ENCODE measurements around the gene DOCK2. TPM values are rescaled to one million over a fixed set of nuclear protein-coding genes. Genes with fewer than 3 reads are reported as not detected.

The DOCK2 gene
- polyA plus RNA-seq, 3 donors, result 57.5 to 178 (median 115) TPM

GRCh38 chr5:169756071-169756765, 119.1 kb downstream of the DOCK2 start:
- H3K9ac ChIP-seq (ENCODE audit: insufficient read depth, low read length, poor library complexity, severe bottlenecking), result no peak overlapping the region

GRCh38 chr5:169757016-169757415, 119.9 kb downstream of the DOCK2 start:
- TF ChIP-seq, protein P1, sequence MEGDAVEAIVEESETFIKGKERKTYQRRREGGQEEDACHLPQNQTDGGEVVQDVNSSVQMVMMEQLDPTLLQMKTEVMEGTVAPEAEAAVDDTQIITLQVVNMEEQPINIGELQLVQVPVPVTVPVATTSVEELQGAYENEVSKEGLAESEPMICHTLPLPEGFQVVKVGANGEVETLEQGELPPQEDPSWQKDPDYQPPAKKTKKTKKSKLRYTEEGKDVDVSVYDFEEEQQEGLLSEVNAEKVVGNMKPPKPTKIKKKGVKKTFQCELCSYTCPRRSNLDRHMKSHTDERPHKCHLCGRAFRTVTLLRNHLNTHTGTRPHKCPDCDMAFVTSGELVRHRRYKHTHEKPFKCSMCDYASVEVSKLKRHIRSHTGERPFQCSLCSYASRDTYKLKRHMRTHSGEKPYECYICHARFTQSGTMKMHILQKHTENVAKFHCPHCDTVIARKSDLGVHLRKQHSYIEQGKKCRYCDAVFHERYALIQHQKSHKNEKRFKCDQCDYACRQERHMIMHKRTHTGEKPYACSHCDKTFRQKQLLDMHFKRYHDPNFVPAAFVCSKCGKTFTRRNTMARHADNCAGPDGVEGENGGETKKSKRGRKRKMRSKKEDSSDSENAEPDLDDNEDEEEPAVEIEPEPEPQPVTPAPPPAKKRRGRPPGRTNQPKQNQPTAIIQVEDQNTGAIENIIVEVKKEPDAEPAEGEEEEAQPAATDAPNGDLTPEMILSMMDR (IDR thresholded peaks at IDR 0.05), result no peak
- Histone ChIP-seq H3K27ac (ENCODE audit: low read depth in 1 of 2, low read length in 2 of 2) (no peak overlapping the region), H3K79me2 (ENCODE audit: insufficient read depth, low read length) (peaks cover 4% of the 10 kb centered on the region), H2AFZ (ENCODE audit: insufficient read depth, low read depth, low read length, poor library complexity, severe bottlenecking) (no peak overlapping the region), H3K4me2 (replicated peaks; ENCODE audit: extremely low read depth, low read length, poor library complexity, severe bottlenecking) (no peak overlapping the region), H3K27me3 (ENCODE audit: control insufficient read depth in 2 of 2, insufficient read depth in 2 of 2, low read length in 2 of 2) (no peaks in the 10 kb centered on the region), H3K4me1 (ENCODE audit: control insufficient read depth in 1 of 2, insufficient read depth in 2 of 2, low read length in 2 of 2) (peaks cover 7 to 9% of the 10 kb centered on the region in 2 donors), H3K4me3 (replicated peaks in 1 of 3; ENCODE audit: low read depth in 2 of 3, low read length in 3 of 3) (no peak overlapping the region), H3K36me3 (replicated peaks in 1 of 2; ENCODE audit: control insufficient read depth in 1 of 2, insufficient read depth in 2 of 2, low read length in 2 of 2) (peaks cover 74 to 97% of the 10 kb centered on the region in 2 donors), H4K20me1 (ENCODE audit: insufficient read depth, low read length) (peaks cover 96% of the 10 kb centered on the region), H3K9me3 (replicated peaks in 1 of 2; ENCODE audit: control insufficient read depth in 1 of 2, insufficient read depth in 1 of 2, low read length in 2 of 2) (no peaks in the 10 kb centered on the region), H3K9ac (ENCODE audit: insufficient read depth, low read length, poor library complexity, severe bottlenecking) (no peak overlapping the region)
- Mint-ChIP-seq H3K4me3 (no peak overlapping the region), H3K4me1 (peaks cover 11% of the 10 kb centered on the region), H3K9me3 (no peaks in the 10 kb centered on the region), H3K27me3 (ENCODE audit: low read depth in 3 of 3) (no peaks in the 10 kb centered on the region), H3K36me3 (peaks cover 52 to 77% of the 10 kb centered on the region in 2 donors), H3K27ac (peak overlapping the region in 1 of 7 donors; percentile 38)
- intact Hi-C loops (cut with micrococcal nuclease), result no loop called here
- no CpG with 5 or more reads among the region's 1 CpG for WGBS (ENCODE audit: insufficient coverage)
- DNase-seq, result no peak

More at GRCh38 chr5:169756071-169756765, 119.1 kb downstream of the DOCK2 start:
- intact Hi-C loops (cut with micrococcal nuclease), result no loop called here
- no peaks in the 10 kb centered on the region for H3K9me3 Mint-ChIP-seq
- Histone ChIP-seq H3K9me3 (replicated peaks in 1 of 2; ENCODE audit: control insufficient read depth in 1 of 2, insufficient read depth in 1 of 2, low read length in 2 of 2) (no peaks in the 10 kb centered on the region), H2AFZ (ENCODE audit: insufficient read depth, low read depth, low read length, poor library complexity, severe bottlenecking) (no peak overlapping the region), H3K27ac (ENCODE audit: low read depth in 1 of 2, low read length in 2 of 2) (no peak overlapping the region), H3K4me2 (replicated peaks; ENCODE audit: extremely low read depth, low read length, poor library complexity, severe bottlenecking) (no peak overlapping the region), H3K4me3 (replicated peaks in 1 of 3; ENCODE audit: low read depth in 2 of 3, low read length in 3 of 3) (no peak overlapping the region), H3K79me2 (ENCODE audit: insufficient read depth, low read length) (peaks cover 4% of the 10 kb centered on the region), H4K20me1 (ENCODE audit: insufficient read depth, low read length) (peaks cover 96% of the 10 kb centered on the region), H3K36me3 (replicated peaks in 1 of 2; ENCODE audit: control insufficient read depth in 1 of 2, insufficient read depth in 2 of 2, low read length in 2 of 2) (peaks cover 74 to 97% of the 10 kb centered on the region in 2 donors), H3K4me1 (ENCODE audit: control insufficient read depth in 1 of 2, insufficient read depth in 2 of 2, low read length in 2 of 2) (peaks cover 7 to 9% of the 10 kb centered on the region in 2 donors), H3K27me3 (ENCODE audit: control insufficient read depth in 2 of 2, insufficient read depth in 2 of 2, low read length in 2 of 2) (no peaks in the 10 kb centered on the region)
- H3K27ac Mint-ChIP-seq, result peak overlapping the region in 2 of 7 donors; percentile 3 to 73
- no peaks in the 10 kb centered on the region for H3K27me3 Mint-ChIP-seq (ENCODE audit: low read depth in 3 of 3)
- H3K36me3 Mint-ChIP-seq, result peaks cover 53 to 78% of the 10 kb centered on the region in 2 donors
- TF ChIP-seq, protein P1 (IDR thresholded peaks at IDR 0.05), result no peak
- no peak overlapping the region for H3K4me3 Mint-ChIP-seq
- DNase-seq, result no peak
- H3K4me1 Mint-ChIP-seq, result peaks cover 11% of the 10 kb centered on the region
- 97% methylated on average over 5 of the region's 10 CpGs for WGBS (ENCODE audit: insufficient coverage)

Data from CD14-positive monocyte (primary cell).